ENCODE measurements around the gene SPEF1. TPM values are rescaled to one million over a fixed set of nuclear protein-coding genes. Genes with fewer than 3 reads are reported as not detected.

SPEF1 gene
- total and polyA plus RNA-seq, 2 of the 13 experiments (the other 11 are each of a cell fraction or from before 2014, with no cell fraction given) = 0.11 to 0.27 TPM

DNA sequence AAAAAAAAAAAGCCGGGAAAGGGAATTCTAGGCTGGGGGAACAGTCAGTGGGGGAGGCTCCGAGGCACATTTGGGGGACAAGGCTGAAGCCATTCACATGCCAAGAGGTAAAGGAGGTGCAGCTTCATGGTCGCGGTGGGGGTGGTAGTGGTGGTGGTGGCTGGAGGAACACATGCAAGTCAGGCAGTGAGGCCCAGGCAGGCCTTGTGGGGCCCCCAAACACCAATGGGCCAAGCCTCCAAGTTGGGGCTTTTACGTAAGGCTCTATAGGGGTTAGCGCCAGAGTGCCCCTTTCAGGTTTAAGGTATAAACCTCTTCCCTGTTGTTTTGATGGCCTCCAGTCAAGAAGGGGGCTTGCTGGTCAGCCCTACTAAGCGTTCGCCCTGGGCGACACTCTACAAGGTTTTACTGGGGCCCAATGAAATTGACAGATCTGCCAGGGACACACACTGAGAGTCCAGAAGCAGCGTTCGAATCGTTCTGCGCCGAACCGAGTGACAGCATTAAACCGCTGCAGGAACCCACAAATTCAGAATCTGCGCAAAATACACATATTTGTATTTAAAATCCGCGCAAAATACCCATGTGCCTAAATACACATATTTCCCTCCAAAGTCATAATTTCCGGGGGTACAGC, 38.3 kb upstream of the SPEF1 start:
- FAIRE-seq = no peak
- Histone ChIP-seq H3K4me3 (replicated peaks in 1 of 3; ENCODE audit: insufficient read depth in 1 of 3, low read depth in 2 of 3, low read length in 3 of 3) (peak overlapping the region; percentile 91 to 95 (median 94)), H3K9me3 (ENCODE audit: low read length) (no peaks in the 10 kb centered on the region), H3K9ac (ENCODE audit: insufficient read depth, low read depth, low read length) (peak overlapping the region; percentile 99), H3K27ac (ENCODE audit: extremely low read length, insufficient read depth, low read length) (peak overlapping the region; percentile 96), H3K4me2 (ENCODE audit: low read depth, low read length) (peak overlapping the region; percentile 87), H3K4me1 (ENCODE audit: insufficient read depth, low read length) (peaks cover 32% of the 10 kb centered on the region), H4K20me1 (ENCODE audit: insufficient read depth, low read length) (no peaks in the 10 kb centered on the region), H2AFZ (ENCODE audit: low read length) (no peak overlapping the region), H3K36me3 (replicated peaks in 1 of 2; ENCODE audit: control insufficient read depth in 1 of 2, insufficient read depth in 2 of 2, low read length in 2 of 2) (peaks cover 6 to 20% of the 10 kb centered on the region in 2 experiments), H3K27me3 (ENCODE audit: control insufficient read depth in 1 of 2, insufficient read depth in 2 of 2, low read length in 2 of 2) (peaks cover 3 to 10% of the 10 kb centered on the region in 2 experiments; a peak in 3 of 5 replicates), H3K79me2 (ENCODE audit: insufficient read depth, low read length) (peaks cover 12% of the 10 kb centered on the region)
- CTCF ChIA-PET (ENCODE audit: low intra/inter-chr PET ratio, low total read pairs) = interaction anchor here (1.2 to 4.6 kb wide), 7 partner anchors 22 to 70 kb away, joined by 3 to 119 read pairs (median 7); partner anchors contain the start of genes CENPB and SPEF1
- in situ Hi-C loops (cut with HindIII; ENCODE audit: extremely low pct_ligation_motif_present, low pct_unique_long_range_greater_than_20kb) (loop anchor here (5.0 kb wide), 1 partner anchor 37 kb away; the partner anchor contains the start of gene SPEF1), intact Hi-C loops (cut with micrococcal nuclease; ENCODE audit: unreplicated experiment) (loop anchor here (1.0 to 2.0 kb wide), 4 partner anchors 21 to 69 kb away; partner anchors contain the start of genes MAVS and PANK2)
- POLR2A ChIA-PET = interaction anchor here (0.6 to 4.8 kb wide), 28 partner anchors 7 to 1152 kb away, joined by 3 to 134 read pairs (median 8); partner anchors contain the start of genes ADISSP, CDC25B, CENPB and MAVS
- no peak for ATAC-seq
- WGBS (ENCODE audit: low lambda C conversion rate) = 61% methylated on average over 20 of the region's 20 CpGs
- no peak for DNase-seq (ENCODE audit: low spot score)
- TSS peak; percentile 90 for BruUV-seq (replicated peaks)
- TF ChIP-seq, protein P1, sequence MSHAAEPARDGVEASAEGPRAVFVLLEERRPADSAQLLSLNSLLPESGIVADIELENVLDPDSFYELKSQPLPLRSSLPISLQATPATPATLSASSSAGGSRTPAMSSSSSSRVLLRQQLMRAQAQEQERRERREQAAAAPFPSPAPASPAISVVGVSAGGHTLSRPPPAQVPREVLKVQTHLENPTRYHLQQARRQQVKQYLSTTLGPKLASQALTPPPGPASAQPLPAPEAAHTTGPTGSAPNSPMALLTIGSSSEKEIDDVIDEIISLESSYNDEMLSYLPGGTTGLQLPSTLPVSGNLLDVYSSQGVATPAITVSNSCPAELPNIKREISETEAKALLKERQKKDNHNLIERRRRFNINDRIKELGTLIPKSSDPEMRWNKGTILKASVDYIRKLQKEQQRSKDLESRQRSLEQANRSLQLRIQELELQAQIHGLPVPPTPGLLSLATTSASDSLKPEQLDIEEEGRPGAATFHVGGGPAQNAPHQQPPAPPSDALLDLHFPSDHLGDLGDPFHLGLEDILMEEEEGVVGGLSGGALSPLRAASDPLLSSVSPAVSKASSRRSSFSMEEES (CRISPR knock-in tag; IDR thresholded peaks at IDR 0.05) = no peak
- no peak for TF ChIP-seq ZNF766 (CRISPR knock-in tag; IDR thresholded peaks at IDR 0.05; ENCODE audit: borderline replicate concordance)
- TF ChIP-seq KLF11 (CRISPR knock-in tag; IDR thresholded peaks at IDR 0.05) = no peak
- TF ChIP-seq ZFP36L1 (CRISPR knock-in tag; IDR thresholded peaks at IDR 0.05) = no peak
- TF ChIP-seq, protein P2, sequence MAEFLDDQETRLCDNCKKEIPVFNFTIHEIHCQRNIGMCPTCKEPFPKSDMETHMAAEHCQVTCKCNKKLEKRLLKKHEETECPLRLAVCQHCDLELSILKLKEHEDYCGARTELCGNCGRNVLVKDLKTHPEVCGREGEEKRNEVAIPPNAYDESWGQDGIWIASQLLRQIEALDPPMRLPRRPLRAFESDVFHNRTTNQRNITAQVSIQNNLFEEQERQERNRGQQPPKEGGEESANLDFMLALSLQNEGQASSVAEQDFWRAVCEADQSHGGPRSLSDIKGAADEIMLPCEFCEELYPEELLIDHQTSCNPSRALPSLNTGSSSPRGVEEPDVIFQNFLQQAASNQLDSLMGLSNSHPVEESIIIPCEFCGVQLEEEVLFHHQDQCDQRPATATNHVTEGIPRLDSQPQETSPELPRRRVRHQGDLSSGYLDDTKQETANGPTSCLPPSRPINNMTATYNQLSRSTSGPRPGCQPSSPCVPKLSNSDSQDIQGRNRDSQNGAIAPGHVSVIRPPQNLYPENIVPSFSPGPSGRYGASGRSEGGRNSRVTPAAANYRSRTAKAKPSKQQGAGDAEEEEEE (CRISPR knock-in tag; IDR thresholded peaks at IDR 0.05; ENCODE audit: borderline replicate concordance) = no peak; the same call in none of the 2 replicates
- no peak for TF ChIP-seq DPF2 (CRISPR knock-in tag; IDR thresholded peaks at IDR 0.05; ENCODE audit: borderline replicate concordance, low read depth)
- no peak for TF ChIP-seq RORA (CRISPR knock-in tag; IDR thresholded peaks at IDR 0.05)
- TF ChIP-seq, protein P3, sequence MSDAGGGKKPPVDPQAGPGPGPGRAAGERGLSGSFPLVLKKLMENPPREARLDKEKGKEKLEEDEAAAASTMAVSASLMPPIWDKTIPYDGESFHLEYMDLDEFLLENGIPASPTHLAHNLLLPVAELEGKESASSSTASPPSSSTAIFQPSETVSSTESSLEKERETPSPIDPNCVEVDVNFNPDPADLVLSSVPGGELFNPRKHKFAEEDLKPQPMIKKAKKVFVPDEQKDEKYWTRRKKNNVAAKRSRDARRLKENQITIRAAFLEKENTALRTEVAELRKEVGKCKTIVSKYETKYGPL (CRISPR knock-in tag; IDR thresholded peaks at IDR 0.05) = no peak
- TF ChIP-seq ZNF260 (CRISPR knock-in tag; IDR thresholded peaks at IDR 0.05; ENCODE audit: borderline replicate concordance, low read depth) = no peak
- no peak for TF ChIP-seq JUNB (CRISPR knock-in tag; IDR thresholded peaks at IDR 0.05; ENCODE audit: borderline replicate concordance)
- no peak for TF ChIP-seq ZNF44 (CRISPR knock-in tag; IDR thresholded peaks at IDR 0.05)
- TF ChIP-seq GATAD2A (CRISPR knock-in tag; IDR thresholded peaks at IDR 0.05) = no peak
- no peak for TF ChIP-seq ERF (CRISPR knock-in tag; IDR thresholded peaks at IDR 0.05)
- TF ChIP-seq, protein P4, sequence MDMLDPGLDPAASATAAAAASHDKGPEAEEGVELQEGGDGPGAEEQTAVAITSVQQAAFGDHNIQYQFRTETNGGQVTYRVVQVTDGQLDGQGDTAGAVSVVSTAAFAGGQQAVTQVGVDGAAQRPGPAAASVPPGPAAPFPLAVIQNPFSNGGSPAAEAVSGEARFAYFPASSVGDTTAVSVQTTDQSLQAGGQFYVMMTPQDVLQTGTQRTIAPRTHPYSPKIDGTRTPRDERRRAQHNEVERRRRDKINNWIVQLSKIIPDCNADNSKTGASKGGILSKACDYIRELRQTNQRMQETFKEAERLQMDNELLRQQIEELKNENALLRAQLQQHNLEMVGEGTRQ (IDR thresholded peaks at IDR 0.05; ENCODE audit: low read depth, low read length) = no peak
- TF ChIP-seq, protein P4 (CRISPR knock-in tag; IDR thresholded peaks at IDR 0.05; ENCODE audit: borderline replicate concordance) = peak; percentile 26; the same call in 1 of the 2 replicates
- no peak for TF ChIP-seq TCF12 (IDR thresholded peaks at IDR 0.05)
- TF ChIP-seq TCF12 (CRISPR knock-in tag; IDR thresholded peaks at IDR 0.05) = no peak
- TF ChIP-seq NKX3-1 (CRISPR knock-in tag; IDR thresholded peaks at IDR 0.05) = no peak
- TF ChIP-seq ZNF670 (CRISPR knock-in tag; IDR thresholded peaks at IDR 0.05; ENCODE audit: borderline replicate concordance) = 0 out of 2 replicates have a peak, but pooled peaks have one; percentile 68
